ENCODE measurements around the gene ZNF132.

The ZNF132 gene

DNA sequence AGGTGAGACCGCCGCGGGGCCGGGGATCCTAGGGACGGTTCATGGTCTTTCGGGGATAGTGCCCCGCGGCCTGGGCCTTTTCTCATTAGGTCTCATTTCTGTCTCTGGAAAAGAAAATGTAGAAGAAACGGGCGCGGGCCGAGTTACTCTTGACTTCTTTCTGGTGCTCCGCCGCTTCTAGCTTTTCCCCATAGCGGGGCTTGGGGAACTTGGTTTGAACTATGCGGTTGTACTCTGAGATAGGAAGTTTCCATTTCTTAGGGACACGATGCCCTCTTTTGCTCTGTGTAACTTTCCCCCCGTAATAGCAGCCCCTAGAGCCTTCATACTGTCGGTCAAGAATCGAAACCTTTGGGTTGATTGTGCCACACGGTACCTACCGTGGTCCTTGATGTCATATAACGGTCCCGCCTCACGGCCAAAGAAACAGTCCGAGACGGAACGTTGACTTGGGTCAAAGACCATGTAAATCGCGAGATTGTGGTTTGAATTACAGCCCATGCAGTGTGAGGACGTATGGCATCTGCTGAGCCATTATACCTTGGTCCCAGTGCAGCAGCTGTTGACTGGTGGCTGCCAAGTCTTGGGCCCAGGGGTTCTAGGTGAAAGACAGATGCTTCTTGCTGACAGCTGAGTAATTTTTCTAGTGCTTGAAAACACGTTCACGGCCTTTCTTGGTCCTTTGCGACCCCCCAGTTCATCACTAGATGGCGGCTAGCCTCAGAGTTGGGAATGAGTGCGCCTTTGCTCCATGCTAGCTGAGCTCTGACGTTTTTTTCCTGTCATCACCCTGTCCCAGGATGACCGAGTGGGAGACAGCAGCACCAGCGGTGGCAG, 52.4 kb downstream of the ZNF132 start:
- no peak for DNase-seq (ENCODE audit: low read depth, low spot score)

DNA sequence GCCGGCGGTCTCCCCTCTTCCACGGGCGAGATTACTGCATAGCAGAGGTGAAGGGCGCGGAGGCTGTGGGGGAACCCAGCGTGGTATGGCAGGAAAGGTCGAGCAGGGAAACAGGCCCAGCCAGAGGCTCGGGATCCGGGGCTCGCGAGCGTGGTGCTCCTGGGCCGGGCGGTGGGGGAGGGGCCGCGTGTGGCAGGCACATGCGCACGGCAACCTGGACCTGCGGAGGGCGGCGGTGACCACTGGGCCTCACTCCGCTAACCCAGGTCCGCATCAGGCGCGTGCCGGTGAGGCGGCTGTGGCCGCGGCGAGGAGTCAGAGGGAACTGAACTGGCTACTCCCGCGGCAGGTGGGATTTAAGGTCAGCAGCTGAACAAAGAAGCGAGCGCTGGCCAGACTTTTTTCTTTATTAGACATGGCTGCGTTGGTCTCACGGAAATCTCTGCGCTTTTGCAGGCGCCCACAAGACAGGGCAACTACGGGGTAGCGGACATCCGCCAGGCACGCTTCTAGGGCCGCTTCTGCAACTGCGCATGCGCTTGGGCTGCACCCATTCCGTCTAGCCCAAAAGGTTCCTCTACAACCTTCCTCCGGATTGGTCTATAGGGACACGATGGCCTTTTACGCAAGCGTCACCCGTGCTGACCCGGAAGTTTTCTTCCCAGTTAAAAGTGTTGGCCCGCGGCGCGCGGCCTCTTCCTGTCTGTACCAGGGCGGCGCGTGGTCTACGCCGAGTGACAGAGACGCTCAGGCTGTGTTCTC, 53.2 kb downstream of the ZNF132 start, which contains the start of gene RPS5:
TSS of gene RPS5 (plus strand) at position 694 of the 762 bp plus-strand sequence. CDS start 869 bp downstream, outside the sequence.
- DNase-seq (ENCODE audit: low read depth, low spot score) = peak; percentile 97

GRCh38 chr19:58385891-58386575, 53.9 kb downstream of the ZNF132 start:
- no peak for DNase-seq (ENCODE audit: low read depth, low spot score)

- DNase-seq (ENCODE audit: low read depth, low spot score) = no peak
Measured at GRCh38 chr19:58385313-58385890, 54.6 kb downstream of the ZNF132 start.

GRCh38 chr19:58382997-58383603, 56.9 kb downstream of the ZNF132 start:
- no peak for DNase-seq (ENCODE audit: low read depth, low spot score)

All from activated CD4-positive, CD25-positive, alpha-beta regulatory T cell treated with anti-CD3 and anti-CD28 coated beads, Interleukin-2, amount 50 U/mL, for 16 hours (primary cell).